Stimulated activated CD8-positive, alpha-beta memory T cell treated with anti-CD3 and anti-CD28 coated beads, Interleukin-15, amount 100 ng/mL, for 4 hours (primary cell): Measurements from ENCODE around the gene ACSS1.

ENCODE experiments used
- DNase-seq, 2 donors: peaks; one replicate each; pipeline ENCODE4 v3.0.0-alpha.2; 2020; ENCODE audit warnings: low read depth in 2 of 2

The ACSS1 gene

DNA sequence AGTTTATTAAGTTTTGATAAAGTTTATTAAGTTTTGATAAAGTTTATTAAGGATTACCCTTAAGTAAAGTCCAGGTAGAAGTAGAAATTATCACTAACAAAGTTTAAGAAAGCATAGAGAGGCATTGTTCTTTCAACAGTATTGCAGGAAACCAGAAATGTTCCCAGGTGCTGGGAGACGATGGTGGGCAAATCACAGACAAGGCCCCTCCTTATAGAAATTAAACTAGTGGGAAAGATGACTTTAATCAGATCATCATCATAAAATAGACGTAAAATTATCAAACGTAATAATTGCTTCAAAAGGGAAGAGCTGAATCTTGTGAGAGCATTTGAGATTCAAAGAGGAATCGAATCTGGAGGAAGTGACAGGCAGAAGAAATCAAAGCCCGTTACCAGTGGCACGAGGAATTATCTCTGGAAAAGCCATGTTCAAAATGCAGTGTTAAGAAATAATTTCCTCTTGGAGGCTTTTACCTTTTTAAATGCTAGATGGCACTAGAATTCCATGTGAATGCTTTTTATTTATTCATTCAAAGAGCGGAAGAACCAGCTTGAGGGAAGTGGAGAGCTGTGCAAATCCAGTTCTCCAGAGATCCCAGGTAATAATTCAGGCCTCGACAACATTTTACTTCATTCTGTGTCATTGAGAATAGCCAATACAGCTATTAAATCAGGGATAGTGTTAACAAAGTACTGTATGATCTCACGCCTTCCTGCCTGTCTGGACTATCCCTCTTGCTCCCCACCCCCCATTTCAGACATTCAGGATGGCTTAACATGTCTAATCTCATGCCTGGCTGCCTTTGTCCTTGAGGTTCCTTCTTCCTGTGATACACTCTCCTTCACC lies 64.4 kb downstream of the ACSS1 start:
- DNase-seq: no peak

DNA sequence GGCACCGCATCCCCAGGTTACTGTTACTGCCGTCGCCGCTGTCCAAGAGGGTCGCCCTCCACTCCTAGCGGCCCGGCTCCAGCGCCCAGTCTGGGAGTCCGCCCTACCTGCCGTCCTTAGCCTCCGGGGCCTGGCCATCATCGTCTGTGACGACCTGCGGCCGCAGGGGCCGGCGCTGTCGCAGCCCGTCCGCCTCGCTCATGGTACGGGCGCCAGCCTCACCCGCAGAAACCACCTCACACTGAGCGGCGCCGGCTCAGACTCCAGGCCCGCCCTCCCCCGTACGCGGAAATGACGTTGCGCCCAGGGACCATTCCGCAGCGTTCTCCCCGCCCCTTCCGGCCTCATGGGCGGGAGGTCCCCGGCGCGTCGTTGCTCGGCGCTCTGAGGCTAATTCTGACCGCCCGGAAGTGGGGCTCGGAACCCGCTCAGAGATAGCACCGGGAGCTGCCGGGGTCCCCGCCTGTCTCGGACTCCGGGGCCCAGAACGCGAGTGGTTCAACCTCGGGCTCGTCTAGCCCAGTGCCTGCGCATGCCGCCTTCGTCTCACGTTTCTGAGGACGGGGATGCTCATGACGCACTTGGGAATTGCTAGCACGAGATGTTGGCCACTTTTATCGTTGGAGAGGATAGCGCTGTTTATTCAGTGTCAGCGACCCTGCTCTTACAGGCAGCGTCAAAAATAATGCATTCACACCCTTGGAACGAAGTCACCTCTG lies 65.3 kb downstream of the ACSS1 start, which contains the start of gene APMAP:
TSS of gene APMAP (minus strand) at position 265 of the 719 bp plus-strand sequence. CDS start at position 202, 63 bp downstream.
- DNase-seq: peak; percentile 91 to 93

DNA sequence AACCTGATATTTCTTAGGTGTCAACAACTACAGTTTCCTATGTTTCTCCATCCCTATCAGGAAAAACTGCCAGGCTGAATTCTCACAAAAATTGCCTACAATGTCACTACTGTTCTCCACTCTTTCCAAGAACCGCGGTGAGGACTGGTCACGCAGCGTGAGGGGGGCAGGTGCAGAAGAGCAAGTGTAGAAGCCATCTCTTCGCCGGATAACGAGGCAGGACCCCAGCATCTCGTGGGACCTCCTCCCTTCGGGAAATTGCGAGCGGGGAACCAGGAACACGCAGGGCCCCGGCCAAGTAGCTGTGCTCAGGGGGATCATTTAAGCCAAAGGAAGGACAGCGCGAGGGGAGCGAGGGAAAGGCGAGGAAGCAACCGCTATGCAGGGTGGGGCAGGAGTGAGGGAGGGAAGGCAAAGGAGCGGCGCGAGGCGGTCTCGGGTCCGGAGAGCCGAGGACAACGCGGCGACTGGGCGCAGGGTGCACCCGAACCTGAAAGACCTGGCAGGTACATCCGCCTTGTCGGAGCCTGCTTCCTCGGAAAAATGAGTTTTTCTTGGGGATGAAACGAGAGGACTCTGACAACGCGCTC lies 65.9 kb downstream of the ACSS1 start:
- DNase-seq: peak in 1 of 2 donors; percentile 7

DNA sequence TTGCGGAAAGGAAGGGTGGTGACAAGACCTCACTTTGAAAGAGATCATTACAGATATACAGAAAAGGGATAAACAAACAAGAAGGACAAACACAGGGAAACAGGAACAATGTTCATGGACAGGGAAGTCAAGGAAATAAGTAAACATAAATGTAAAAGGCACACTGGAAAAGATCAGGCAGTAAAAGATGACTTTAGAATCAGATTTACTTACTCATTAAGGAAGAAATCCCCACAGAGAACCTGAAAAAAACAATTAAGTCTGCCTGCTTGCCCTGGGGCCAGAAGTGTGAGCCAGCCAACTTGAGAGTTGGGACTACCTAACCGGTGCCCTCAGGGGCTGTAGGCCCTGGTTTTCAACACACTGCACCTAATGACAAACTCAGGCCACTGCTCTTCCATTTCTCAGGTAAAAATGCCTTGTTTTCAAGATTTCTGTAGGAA lies 67.1 kb downstream of the ACSS1 start:
- DNase-seq: no peak

- no peak for DNase-seq
These were observed 68.8 kb downstream of the ACSS1 start for GRCh38 chr20:24989162-24989561.

DNA sequence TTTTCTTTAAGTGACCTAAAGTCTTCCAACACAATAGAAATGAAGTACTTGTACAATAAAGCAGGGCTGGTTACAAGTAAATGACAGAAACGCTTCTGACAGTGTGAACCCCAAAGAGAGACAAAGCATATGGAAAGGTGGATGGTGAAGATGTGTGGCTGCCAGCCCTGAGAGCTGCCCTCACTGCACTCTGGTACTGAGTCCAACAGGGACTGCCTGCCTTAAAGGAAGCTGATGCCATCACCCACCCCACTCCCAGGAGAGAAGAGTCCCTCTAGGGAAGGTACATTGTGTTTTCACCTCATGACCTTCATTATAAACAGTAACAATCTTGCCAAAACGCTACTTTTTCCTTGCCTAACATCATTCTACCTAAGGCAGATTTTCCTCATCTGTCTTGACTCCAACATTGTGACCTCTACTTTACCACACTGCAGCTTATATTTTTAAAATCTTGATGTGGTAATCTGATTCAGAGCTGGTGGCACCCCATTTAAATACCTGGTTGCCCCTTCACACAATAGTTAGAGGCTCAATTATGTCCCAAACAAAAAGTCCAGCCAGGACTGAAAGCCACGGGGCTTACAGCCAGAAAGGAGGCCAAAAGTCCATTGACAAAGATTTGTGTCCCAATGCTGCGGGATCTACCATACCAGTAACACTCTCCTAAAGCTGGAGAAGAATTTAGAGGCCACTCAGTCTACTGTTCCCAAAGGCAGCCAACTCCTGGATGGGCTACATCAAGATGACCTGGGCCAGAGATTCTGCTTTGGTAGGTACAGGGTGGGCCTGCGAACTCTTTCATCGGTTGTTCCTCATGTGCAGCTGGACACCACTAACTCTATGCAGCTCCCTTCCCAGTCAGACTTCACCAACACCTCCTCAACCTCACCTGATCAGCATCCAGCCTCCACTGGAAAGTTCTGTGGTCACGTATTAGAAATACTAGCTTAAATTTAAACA lies 69.8 kb downstream of the ACSS1 start:
- DNase-seq: no peak

DNA sequence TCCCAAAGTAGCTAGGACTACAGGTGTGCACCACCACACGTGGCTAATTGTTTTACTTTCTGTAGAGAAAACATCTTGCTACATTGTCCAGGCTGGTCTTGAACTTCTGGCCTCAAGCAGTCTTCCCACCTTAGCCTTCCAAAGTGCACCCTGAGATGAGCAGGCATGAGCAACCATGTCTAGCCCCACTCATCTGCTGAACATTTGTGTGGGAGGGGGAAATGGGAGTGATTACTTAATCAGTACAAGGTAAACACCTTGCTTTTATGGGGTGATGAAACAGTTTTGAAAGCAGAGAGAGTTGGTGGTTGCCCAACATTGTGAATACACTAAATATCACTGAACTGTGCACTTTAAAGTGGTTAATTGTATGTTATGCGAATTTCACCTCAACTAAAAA lies 70.7 kb downstream of the ACSS1 start:
- no peak for DNase-seq

GRCh38 chr20:24986436-24987015 lies 71.4 kb downstream of the ACSS1 start:
- DNase-seq: no peak

DNA sequence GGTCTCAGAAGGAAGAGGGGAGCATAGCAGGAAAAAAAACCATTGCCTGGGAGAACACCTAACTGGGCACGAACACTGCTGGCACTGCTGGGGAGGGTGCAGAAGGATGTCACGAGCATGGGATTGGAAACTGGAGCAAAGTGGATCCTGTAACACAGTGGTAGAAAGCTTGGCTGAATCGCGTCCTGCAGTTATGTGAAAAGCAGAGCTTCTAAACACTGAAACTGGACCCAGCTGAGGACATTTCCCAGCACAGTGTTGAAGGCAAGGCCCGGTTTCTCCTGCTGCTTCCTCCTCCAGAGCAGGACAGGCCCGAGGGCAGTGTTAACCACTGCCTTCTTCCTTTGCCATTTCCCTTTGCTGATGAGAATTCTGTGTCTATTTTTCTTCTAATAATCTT lies 72.1 kb downstream of the ACSS1 start:
- DNase-seq: no peak

DNA sequence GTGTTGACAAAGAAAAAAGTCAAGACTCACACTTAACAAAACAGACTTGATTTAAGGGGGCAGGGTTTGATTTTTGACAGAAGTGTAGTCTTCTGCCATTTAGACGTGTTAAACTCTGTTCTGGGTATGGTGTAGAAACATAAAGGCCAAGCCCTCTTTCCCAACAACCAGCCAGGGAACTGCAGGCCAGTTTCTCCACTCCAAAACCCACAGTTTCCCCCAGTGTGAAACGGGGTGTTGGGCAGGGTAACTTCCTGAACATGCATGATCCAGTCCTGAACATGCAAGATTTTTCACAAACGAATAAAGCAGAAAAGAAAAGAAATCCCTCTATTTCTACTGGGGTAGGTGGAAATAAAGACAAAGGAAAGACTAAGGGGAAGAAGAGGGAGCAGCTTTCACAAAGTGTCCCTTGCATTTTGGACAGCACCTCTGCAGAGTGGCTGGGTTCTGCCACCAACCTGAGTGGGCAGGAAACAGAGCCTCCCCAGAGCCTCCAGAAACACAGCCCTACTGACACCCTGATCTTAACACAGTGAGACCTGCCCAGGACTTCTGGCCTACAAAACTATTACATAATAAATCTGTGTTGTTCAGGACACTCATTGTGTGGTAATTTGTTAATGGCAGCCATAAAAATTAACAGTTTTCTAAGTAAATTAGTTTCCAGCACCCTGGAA lies 72.8 kb downstream of the ACSS1 start:
- no peak for DNase-seq

DNA sequence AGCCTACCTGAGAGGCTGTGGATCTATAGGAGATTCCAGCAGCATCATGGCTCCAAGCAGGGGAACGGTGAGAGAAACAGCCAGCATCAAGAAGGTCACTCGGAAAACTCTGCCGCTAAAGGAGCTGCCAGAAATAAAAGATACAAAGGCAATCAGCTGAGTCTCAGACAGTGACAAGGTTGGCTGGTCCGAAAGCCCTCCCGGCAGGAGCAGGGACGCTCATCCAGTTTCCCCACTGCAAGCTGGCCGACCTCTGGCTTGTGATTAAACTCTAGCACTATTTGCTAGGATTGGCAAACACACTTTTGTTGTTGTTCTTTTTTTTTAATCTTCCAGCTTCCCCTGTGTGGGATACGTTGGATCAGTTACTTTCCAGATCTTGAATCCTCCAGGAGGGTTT lies 74.0 kb downstream of the ACSS1 start:
- DNase-seq: no peak

GRCh38 chr20:24981790-24982189 lies 76.1 kb downstream of the ACSS1 start:
- DNase-seq: no peak

DNA sequence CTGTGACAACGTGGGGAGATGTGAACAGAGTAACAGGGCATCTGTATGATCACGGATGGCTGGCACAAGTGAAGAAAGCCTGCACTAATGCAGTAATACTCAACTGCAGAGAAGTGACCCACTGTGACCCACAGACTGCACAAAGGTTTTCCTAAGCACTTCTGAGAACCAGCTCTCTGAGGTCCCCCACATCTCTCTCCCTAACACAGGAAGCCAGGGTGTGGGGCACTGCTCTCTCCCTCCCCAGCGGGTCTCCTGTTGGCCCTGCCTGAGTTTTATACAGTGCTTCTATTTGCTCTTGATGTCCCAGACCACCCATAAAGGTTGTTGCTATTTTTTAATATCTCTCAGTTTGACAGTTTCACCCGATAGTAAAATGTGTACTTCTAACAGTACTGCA lies 76.7 kb downstream of the ACSS1 start:
- no peak for DNase-seq

- no peak for DNase-seq
These were observed 77.5 kb downstream of the ACSS1 start for GRCh38 chr20:24980291-24981053.

DNA sequence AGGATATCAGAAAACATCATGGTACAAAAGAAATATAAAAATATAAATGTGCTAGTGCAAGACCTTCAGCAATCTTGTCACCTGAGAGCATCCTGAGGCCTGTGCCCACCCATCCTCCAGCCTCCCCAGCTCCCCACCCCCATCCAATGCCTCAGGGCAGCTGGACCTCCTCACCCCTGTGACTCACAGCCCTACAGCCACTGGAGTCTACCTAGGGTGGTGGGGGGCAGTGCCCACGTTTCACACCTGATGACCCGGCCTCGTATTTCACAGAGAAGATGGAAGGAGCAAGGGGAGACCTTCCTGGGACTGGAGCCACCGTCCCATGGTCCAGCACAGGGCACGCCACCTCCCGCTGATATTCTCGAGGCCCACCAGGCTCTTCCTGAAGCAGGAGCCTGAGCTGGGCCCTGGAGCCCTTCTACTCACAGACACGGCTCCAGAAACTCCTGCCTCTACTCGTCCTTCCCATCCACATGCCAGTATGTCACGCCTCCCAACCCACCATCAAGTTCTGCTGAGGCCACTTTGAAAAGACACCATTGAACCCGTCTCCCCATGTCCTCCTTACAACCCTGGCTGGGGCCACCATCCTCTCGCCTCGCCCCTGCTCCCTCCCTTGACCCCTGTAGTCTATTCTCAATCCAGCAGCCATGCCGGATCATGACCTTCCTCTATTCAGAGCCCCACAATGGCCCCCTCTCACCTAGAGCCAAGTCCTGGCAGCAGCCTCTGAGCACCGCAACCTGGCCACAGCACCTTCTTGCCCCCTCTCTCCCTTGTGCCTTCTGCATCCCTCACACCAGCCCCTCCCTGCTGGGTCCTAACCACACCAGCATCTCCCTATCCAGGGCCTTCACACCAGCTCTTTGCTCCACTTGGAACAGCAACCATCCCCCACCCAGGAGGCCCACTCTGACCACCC lies 78.6 kb downstream of the ACSS1 start:
- DNase-seq: no peak

- no peak for DNase-seq
These were observed 79.4 kb downstream of the ACSS1 start for GRCh38 chr20:24978513-24978912.

DNA sequence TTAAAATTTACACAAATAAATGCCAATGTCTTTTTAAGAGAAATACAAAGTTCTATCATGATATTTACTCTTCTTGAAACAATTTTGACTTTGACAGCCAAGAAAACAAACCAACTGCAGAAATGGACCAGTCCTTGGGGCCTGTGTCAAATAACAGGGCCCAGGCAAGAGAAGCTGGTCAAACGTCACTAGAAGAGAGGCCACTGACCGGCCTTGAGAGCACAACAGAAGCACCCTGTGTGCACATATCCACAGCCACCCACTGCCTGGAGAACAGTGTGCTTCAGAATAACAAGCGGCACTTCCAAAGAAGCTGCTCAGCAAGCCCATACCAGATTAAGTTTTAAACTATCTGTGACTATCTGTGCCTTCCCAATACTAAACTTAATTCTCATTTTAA lies 80.1 kb downstream of the ACSS1 start:
- no peak for DNase-seq

GRCh38 chr20:24977336-24977735 lies 80.6 kb downstream of the ACSS1 start:
- no peak for DNase-seq

DNA sequence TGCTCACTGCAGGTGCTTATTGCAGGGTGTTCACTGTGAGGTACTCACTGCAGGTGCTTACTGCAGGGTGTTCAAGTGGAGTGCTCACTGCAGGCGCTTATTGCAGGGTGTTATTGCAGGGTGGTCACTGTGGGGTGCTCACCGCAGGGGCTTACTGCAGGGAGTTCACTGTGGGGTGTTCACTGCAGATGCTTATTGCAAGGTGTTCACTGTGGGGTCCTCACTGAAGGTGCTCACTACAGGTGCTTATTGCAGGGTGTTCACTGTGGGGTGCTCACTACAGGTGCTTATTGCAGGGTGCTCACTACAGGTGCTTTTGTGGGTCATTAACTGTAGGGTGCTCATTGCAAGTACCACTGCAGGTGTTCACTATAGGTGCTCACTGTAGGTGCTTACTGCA lies 85.6 kb downstream of the ACSS1 start:
- no peak for DNase-seq
